HG03432 (cell line): ENCODE data around the gene CMKLR1.

Experiments
- ATAC-seq: cut with Tn5 transposase; IDR thresholded peaks from one replicate; pipeline ENCODE4 v1.9.1; 2021; ENCODE audit warnings: mild to moderate bottlenecking, moderate library complexity; ENCODE audit not compliant: unreplicated experiment

The CMKLR1 gene

DNA sequence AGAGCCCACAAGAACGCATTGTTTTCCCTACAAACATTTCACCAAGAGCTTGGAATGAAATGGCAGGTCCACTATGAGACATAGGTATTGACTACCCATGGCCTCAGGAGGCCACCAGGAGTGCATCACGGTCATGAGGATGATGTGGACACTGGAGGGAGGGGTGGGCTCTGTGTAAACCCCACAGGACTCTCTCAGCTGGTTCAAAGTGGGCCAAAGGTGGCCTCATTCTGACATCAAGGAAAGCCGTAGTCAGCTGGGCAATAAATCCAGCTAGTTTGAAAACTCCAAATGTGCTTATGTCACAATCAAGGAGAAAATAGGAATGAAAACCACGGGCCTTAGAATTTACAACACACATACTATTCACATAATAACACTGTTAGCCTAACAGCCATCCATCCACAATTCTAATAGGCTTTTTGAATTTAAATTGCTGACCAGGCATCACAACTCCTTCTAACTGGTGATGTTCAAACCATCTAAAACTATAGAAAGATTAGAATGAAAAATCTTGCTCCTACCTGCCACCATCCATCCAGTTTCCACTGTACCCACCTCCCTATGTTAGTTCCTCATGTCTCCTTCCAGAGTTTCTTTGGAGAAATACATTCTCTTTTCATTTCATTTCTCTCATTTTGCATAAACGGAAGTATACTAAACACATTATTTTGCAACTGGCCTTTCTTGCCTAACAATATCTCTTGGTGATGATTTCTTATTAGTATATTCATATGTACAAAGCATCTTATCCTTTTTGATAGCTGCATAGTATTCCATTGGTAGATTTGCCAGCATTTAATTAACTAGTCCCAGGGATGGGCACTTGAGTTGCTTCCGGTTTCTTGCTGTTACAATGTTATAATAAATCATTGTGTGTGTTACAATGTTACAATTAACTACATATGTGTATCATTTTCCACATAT is 21.5 kb downstream of the CMKLR1 start:
- no peak for ATAC-seq

DNA sequence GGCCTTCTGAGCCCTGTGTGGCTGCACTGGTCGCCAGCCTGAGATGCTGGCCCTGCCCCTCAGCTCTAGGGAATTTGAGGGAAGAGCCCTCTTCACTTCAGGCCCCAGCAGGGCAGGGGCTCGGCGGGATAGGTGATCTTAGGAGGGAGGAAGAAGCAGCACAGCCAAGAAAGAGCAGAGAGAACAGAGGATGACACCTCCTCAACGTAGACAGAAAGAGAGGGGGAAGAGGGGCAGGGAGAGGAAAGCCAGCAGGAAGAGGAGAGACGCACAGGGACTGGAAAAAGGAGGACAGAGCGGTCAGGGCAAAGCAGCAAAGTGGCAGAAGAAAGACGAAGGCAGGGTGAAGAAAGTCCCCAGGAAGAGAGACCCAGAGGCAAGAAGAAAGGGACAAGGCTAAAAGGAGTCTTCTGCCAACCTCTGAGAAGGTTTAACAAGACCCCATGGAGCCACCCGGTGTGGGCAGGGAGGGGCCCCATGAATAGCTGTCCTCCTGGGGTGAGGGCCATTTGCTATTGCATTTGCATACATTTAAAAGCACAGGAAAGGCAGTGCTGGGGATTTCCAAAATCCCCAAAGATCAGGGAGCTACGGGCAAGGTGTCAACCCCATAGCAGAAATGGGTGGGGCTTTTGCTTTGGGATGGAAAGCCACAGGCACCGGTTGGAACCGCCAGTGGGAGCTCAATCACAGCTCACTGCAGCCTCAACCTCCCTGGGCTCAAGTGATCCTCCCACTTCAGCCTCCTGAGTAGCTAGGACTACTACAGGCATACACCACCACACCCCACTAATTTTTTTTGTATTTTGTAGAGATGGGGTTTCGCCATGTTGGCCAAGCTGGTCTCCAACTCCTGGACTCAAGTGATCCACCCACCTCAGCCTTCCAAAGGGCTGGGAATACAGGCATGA is 22.7 kb downstream of the CMKLR1 start:
- no peak for ATAC-seq

DNA sequence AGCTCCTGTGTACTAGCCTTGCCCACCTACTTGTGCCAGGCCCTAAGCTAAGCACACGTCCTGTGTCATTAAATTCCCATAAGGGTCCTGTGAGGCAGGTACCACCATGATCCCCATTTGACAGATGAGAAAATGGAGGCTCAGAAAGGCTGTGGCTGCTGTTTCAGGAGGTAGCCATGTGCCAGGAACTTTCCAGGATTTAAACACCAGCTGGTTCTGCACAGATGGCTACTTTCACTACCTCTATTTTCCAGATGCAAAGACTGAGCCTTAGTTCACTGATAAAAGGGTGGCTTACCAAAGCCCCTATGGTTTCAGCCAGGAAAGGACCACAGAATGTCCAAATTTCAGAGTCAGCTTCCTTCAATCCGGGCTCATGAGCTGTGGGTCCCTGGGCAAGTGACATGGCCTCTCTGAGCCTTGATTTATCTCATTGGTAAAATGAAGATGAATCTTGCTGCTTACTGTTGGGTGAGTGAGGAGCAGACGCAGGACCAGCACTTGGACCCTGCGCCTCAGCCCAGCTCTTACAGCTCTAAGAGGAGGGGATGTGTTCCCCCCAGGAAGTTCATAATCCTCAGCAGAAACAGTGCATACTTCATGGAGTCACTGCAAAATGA is 23.5 kb downstream of the CMKLR1 start:
- no peak for ATAC-seq

DNA sequence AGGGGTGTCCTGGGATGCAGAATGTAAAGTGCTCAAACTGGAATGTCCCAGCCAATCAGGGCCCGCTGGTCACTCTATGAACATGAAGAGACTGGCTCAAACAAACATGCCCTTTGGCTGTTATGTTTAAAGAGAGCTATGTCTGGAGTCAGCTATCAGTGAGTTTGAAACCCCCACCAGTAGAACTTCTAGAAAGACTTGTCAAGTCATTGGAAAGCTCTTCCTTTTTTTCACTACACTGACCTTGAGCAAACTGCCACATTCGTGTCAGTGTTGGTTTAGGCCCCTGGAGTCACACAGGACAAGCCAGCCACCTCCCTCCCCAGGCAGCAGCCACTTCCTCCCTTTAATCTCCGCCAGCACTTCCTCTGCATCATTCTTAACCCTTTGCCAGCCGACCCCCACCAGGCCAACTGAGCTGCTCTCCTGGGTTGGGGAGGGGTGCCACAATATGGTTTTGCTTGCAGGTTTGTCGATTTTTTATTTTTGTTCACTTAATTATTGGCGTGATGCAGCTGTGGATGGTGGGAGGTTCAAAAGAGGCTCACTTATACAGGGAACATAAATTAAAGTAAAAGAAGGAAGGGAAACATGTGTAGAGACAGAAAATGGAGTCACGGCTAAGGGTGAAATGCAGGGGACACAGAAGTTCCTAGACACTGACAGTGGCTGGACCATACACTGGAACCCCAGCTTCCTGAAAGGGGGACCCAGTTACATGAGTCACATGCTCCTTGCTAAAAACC is 25.3 kb downstream of the CMKLR1 start:
- no peak for ATAC-seq

DNA sequence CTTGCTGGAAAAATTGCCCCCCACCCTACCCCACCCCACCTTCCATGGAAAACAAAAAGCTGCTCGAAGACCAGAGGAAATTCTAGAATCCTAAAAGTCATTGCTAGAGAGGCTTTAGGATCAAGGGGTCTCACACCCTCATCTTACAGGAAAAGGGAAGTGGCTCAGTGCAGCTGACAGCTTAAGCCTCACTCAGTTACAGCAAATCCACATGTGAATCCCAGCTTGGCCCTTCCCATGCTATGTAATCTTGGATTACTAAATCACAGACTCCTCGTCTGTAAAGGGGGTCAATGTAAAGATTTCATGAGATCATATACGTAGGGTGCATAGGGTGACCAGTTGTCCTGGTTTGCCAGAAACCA is 25.9 kb downstream of the CMKLR1 start:
- ATAC-seq = no peak

DNA sequence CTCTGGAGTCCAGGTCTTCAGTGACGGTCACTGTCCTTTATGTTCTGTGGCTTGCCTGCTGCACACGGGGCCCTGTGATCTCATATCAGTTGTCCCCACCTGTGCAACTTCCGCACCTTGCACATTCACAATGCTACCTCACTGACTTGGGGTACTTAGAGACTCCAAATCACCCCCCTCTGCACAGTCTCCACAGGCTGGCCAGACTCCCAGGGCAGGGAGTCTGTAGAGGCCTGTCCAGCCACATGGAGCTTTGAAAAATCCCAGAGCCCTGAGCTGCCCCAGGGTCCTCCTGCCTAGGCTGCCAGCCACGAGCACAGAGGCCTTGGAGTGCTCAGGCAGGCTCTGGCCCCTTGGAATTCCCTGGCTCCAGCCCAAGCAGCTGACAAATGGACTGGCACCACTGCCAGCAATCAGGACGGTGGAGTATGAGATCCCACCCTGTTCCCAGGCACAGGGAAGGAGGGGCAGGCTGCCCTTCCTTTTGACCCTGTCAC is 26.4 kb downstream of the CMKLR1 start:
- no peak for ATAC-seq

DNA sequence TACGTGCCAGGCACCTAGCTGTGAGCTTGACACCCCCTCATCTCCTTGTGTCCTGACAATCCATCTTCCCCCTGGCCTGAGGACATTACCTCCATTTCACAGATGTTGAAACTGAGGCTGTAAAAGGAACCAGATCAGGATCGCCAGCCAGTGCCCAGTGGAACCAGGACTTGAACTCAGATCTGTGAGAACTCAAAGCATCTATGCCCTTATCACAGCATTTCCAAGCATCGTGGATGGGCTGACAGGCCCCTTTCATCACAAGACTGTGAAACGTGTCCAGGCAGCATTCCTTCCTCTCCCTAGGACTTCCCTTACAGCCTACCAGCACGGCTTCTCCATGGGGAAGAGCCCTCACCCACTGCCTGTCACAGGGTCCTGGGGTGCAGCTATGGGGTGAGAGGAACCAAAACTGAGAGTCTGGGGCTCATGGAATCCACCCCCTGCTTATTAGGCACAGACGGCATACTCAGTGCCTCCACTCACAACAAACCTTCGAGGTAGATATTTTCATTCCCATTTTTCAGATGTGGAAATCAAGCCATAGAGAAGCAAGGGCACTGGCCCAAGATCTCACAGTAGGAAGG is 26.9 kb downstream of the CMKLR1 start:
- ATAC-seq = no peak

DNA sequence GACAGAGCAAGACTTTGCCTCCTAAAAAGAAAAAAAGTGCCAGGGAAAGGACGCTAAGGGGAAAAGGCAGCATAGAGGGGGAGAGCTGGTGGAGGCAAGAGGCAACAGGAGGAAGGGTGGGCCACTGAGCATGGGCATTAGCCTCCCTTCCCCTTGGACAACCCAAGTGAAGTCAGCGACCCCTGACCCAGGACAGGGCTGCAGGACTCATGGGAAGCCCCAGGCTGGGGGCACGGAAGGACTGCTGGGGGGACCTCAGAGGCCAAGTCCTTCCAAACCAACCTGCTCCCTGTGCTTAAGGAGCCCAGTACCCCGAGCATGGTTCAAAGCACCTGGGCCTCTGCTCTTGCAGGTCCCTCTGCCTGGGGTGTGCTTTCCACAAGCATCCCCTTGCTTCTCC is 27.5 kb downstream of the CMKLR1 start:
- no peak for ATAC-seq

DNA sequence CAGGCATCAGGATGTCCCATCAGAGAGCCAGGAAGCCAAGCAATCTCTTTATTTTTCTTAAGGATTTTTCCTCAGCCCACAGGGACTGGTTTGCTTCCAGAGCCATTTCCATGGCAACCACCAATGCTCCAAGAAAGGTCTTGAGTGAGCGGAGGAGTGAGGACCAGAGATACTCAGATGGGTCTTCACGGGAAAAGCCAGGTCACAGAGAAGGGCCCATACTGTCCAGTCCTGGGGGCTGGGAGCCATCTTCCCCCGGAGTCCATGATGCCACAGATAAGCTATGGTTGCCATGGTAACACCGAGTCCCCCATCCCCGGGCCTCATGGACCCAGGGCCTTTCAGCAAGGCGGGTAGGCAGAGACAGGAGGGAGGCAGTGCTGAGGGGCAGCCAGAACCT is 28.6 kb downstream of the CMKLR1 start:
- ATAC-seq = no peak

DNA sequence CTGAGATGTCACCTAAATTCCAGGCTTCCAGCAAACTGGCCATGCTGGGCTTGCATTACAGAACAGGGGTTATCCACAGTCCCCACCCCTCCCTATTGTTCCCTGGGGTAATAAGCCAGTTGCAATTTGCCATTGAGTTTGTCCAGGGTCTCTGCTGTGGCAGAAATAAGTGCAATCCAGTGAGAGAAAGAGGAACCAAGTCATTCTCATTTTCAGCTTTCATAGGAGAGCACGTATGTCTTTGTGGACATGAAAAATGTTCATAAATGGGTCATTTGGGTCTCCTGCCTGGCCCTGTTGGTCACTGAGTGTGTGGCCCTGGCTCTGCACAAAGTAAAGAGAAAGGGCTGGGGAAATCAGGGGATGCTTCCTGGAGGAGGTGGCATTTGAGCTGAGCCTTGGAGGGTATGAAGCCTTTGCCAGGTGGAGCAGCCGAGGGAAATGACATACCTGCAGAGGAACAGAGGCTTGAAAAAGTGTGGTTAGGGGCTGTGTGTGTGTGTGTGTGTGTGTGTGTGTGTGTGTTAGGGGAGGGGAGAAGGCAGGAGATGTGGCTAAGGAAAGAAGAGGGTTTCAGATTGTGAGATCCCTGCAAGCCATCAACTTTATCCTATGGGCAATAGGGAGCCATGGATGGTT is 29.3 kb downstream of the CMKLR1 start:
- no peak for ATAC-seq

DNA sequence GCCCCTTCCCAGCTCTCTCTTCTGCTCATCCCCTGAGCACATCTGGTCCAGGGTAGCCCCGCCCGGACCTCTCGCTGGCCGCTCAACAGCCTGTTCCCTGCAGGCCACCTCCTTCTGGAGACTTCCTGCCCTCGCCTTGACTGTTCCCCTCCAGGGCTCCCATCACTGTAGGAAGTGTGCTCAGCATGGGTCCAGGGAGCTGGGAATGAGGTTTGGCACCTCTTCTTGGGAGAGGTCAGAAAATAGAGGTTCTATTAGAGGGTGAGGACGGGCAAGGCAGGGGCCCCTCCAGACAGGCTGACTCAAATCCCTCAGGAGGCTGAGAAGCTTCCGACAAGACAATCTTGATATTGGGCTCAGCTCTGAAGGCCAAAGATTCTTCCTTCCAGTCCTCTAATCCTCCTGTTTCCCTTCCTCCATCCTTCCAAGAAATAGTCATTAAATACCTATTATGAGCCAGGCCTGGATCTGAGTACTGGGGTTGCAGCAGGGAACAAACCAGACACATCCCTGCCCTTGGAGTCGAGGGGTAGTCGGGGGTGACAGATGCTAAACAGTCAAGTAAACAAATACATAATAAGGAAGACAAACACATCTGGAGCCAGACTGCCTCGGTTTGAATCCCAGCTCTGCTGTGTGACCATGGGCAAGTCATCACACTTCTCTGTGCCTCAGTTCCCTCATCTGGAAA is 30.6 kb downstream of the CMKLR1 start:
- no peak for ATAC-seq

DNA sequence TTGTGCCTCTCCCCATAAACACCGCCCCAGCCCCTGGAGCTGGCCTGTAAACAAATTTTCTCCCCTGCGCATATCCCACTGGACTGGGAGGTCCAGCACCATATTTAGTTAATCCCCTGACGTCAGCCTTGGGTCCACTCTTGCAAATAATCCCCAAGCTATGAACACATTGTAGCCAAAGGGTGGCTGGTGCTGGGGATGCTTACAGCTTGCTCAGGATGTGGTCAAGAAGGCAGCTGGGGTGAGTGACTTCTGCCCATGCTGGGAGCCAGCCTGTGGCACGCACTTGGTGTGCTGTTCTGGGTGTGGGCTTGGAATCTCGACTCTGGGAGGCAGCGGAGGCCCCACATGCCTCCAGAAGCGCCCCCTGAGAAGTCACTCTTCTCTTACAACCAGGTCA is 32.1 kb downstream of the CMKLR1 start:
- peak; percentile 51 for ATAC-seq

DNA sequence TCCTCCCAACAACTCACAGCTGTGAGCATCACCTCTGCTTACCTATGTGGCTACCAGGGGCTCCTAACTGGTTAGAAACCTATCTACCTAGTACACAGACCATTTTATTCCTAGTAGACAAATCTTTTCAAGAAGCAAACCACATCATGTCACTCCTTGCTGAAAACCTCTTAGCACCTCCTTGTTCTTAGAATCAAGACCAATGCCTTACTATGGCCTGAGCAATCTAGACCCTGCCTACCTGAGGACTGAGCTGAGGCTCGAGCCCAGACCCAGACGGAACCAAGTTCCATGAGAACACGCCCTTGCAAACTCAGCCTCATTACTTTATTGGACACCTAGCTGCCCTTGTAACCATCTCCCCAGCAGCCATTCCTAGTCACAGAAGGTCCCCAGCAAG is 32.6 kb downstream of the CMKLR1 start:
- no peak for ATAC-seq

DNA sequence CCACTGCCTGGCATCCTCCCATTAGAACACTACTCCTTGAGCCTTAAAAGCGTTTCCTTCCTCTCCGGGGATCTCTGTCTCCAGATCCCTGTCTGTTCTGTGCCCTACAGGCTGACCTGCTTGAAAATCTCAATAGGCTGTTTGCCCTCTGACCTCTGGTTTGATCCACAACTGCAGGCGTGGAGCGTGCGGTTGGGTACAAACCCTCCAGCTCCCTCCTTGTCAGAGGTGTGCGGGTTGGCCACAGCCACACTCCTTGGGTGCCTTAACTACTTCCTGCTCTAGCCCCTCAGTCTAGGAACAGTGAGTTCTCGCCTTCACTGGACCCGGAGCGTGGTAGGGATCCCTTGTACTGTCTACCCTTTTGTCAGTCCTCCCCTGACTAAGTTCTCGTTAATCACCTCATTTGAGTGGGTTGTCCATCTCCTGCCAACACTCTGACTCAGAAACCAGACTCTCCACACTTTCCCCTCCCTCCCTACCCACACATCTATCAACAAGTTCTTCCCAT is 33.1 kb downstream of the CMKLR1 start:
- ATAC-seq = no peak

DNA sequence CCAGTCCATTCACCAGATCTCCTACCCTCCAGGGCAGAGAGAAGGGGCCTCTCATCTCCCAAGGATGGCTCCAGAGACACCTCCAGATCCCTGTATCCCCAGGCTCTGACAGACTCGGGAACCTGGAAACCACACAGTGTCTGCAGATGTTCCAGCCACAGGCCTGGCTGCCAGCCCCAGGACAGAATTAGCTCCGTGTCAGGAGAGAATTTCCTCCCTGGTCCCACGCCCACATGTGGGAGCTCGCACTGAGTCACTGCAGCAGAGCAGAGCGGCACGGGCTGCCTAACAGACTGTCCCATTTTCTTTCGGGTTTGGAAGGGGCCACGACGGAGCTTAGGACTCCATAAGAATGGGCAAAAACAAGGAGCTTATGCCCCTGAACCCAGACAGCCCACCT is 33.6 kb downstream of the CMKLR1 start:
- ATAC-seq = no peak

DNA sequence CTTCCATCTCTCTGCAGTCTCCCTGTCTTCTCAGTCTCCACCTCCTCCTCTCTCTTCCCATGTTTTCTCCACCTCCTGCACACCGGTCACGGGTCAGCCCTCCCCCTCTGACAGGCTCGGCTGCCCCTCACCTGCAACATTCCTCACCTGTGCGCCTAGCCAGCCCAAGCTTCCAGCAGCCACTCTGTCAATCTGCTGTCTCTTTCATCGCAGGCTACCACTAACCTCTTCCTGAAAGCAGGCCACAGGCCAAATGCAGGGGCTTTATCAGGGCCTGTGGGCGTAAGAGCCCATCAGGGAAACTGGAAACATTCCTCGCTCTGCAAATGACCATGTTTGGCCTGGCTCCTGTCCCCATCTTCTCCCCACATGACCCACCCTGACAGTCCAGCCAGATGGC is 34.5 kb downstream of the CMKLR1 start:
- ATAC-seq = no peak

DNA sequence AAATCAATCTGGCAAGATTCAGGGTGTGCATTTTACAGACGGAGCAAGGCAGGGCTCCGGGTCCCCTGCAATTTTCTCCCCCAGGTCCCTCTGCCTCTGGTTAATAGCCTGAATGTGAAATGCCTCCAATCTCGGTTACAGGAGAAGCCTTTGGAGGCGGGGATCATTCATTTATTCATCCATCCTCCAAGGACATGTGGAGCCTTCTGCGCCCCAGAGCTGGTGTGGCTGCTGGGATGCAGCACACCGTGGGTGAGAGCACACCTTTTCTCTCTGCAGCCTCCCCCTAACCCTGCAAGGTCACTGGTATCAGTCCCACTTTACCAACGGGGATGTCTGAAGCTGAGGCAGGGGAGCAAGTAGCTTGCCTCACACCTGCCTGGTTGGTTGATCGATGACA is 35.4 kb downstream of the CMKLR1 start:
- ATAC-seq = no peak

DNA sequence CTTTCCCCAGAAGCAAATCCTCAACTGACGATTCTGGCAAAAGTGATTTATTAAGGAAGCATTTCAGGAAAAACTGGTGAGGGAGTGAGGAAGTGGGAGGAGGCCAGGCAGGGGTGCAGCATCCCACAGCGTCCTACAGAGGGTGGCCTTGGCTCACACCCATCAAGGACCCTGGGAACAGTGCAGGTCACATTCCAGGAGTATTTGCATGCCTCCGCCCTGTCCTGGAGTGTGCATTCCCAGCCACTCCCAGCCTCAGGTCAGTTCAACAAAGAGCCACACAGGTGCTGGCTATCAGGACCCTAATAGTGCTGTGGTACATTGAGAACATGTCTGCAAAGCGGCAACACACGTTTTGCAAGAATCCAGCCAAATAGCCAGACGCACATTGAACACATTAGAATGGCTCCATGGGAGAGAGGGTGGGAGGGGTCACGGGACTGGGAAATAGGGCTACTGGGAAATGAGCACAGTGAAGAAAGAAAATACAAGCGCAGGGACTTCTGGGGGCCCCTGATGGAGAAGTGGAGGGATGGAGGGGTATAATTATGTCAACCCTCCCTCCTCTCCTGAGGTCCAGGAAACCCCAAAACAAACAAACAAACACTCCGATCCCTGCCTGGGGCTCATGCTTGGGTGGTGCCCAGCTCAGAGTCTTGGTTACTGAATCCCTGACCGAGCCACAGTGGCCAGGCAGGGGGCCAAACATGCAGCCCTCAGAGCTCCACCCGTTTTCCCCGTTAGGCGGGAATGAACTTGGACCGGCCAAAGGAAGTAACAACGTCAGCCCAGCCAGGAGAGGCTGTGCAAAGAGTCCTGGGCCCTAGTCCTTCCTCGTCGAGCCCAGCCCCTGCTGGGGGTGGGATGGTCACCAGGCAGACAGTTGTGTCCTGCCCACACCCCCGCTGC is 36.5 kb downstream of the CMKLR1 start:
- no peak for ATAC-seq
